WI38 (cell line): ENCODE measurements around the gene SLC23A2.
"Not testable (repeated sequence)": the region's sequence is repeated elsewhere in the genome, so short reads cannot be mapped to it uniquely, and the experiment has no call there.

Experiments used
- H3K4me3 ChIP-seq: 2 replicates; pipeline ENCODE4 v1.5.1; 2011; ENCODE audit warnings: low read depth, mild to moderate bottlenecking, control low read depth, low read length
- CTCF ChIP-seq: IDR thresholded peaks from 2 replicates; pipeline ENCODE4 v1.5.1; 2012; ENCODE audit warnings: low read depth, mild to moderate bottlenecking, control low read depth, low read length

The SLC23A2 gene

DNA sequence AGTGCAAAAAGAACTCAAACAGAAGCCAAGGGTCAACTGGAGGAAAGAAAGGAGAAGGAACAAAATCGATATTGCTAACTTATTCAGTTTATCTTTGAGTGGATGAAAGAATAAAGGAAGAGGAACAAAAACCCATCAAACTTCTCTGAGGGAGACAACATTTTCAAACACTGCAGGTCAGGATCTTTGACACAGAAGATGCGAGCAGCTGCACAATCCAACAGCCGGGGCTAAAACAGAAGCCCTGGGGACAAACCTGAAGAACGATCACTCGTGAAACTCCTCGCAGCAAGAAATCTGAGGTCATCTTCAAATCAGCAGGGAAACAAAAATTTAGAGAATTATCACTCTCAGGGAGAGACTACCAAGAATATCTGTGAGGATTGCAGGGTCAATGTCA, 14.2 kb downstream of the SLC23A2 start:
- no peak overlapping the region for H3K4me3 ChIP-seq

GRCh38 chr20:4985658-4986057, 15.7 kb downstream of the SLC23A2 start:
- H3K4me3 ChIP-seq, result no peak overlapping the region
- no peak for TF ChIP-seq CTCF

More for the DNA sequence above, 14.2 kb downstream of the SLC23A2 start:
- no peak for TF ChIP-seq CTCF

DNA sequence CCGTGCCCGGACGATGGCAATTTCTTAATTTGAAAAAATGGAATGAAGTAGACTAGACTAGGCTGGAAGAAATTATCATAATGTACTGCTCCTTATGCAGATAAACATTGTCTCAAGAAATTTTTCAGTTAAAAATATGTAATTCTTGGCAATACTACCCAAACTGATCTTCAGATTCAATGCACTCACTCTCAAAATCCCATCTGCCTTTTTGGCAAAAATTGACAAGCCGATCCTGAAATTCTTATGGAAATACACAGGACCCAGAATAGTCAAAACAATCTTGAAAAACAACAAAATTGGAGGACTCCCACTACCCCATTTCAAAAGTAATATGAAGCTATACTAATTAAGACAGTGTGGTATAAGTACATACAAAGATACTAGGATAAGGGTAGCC, 19.0 kb downstream of the SLC23A2 start:
- no peak overlapping the region for H3K4me3 ChIP-seq
- no peak for TF ChIP-seq CTCF

GRCh38 chr20:4979841-4980410, 21.4 kb downstream of the SLC23A2 start:
- TF ChIP-seq CTCF, result no peak
- no peak overlapping the region for H3K4me3 ChIP-seq

GRCh38 chr20:4978050-4978918, 23.0 kb downstream of the SLC23A2 start:
- no peak for TF ChIP-seq CTCF

DNA sequence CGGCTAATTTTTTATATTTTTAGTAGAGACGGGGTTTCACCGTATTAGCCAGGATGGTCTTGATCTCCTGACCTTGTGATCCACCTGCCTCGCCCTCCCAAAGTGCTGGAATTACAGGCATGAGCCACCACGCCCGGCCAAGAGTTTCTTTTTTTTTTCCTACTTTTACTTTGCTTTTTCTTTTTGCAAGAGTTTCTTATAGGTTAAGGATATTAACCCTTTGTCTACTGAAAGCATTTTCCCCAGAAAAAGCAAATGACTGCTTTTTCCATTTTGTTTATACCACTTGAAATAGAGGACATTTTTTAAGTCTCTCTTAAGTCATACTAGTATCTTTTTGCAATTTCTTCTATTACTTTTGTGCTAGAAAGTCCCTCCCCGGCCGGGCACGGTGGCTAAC, 25.3 kb downstream of the SLC23A2 start:
- H3K4me3 ChIP-seq, result not testable (repeated sequence)

More at GRCh38 chr20:4978050-4978918, 23.0 kb downstream of the SLC23A2 start:
- H3K4me3 ChIP-seq, result no peak overlapping the region

GRCh38 chr20:4973330-4974097, 27.8 kb downstream of the SLC23A2 start:
- no peak for TF ChIP-seq CTCF
- peak overlapping the region; percentile 54 for H3K4me3 ChIP-seq
